MM.1S (cell line): ENCODE data around the gene SPO11.

Source experiments
- CTCF ChIP-seq: fragments of 300-600 bp; sonication (generic); IDR thresholded peaks from 2 replicates; pipeline ENCODE4 v1.5.1; 2016; ENCODE audit warnings: antibody characterized with exemption, low read length, mixed read lengths
- EZH2 ChIP-seq: fragments of 300-600 bp; sonication (generic); optimal IDR thresholded peaks from 2 replicates; pipeline ENCODE3; 2017; ENCODE audit warnings: low read depth, mild to moderate bottlenecking, antibody characterized with exemption, low read length, mixed read lengths

- TF ChIP-seq EZH2 (no peak), CTCF (no peak)
These were observed 60.3 kb downstream of the SPO11 start for GRCh38 chr20:57389695-57390603.
